Astrocyte of the cerebellum (primary cell): Measurements from ENCODE around the gene SFXN1.
A peak's percentile ranks its signal among the peaks of the same experiment; 100 is the strongest.

ENCODE experiments used
- DNase-seq: peaks from one replicate; pipeline ENCODE4 v3.0.0-alpha.2; 2011; ENCODE audit warnings: low read depth
- H3K4me3 ChIP-seq: 2 replicates; pipeline ENCODE4 v1.5.1; 2011; ENCODE audit warnings: mild to moderate bottlenecking, low read depth, low read length, moderate library complexity
- CTCF ChIP-seq: IDR thresholded peaks from 2 replicates; pipeline ENCODE4 v1.5.1; 2012; ENCODE audit warnings: low read length, low read depth, moderate library complexity, mild to moderate bottlenecking; ENCODE audit errors: missing control alignments
- in situ Hi-C: cut with HindIII; loops from 2 replicates; pipeline ENCODE4 v1.10.0; 2017; ENCODE audit warnings: low sequenced_read_pairs

The SFXN1 gene

GRCh38 chr5:175478008-175478383 is 364 bp upstream of the SFXN1 start:
- TF ChIP-seq CTCF: no peak
- no peak for DNase-seq
- H3K4me3 ChIP-seq: peak overlapping the region; percentile 80
- in situ Hi-C loops: no loop called here

- no peak for DNase-seq
- H3K4me3 ChIP-seq: peak overlapping the region; percentile 80
- no peak for TF ChIP-seq CTCF
- in situ Hi-C loops: no loop called here
These were observed 943 bp downstream of the SFXN1 start for GRCh38 chr5:175479125-175479881.

GRCh38 chr5:175483337-175483736 is 5.0 kb downstream of the SFXN1 start:
- no peak for DNase-seq
- in situ Hi-C loops: no loop called here
- H3K4me3 ChIP-seq: no peak overlapping the region
- TF ChIP-seq CTCF: no peak

GRCh38 chr5:175484322-175484721 is 6.0 kb downstream of the SFXN1 start:
- in situ Hi-C loops: no loop called here
- H3K4me3 ChIP-seq: no peak overlapping the region
- no peak for TF ChIP-seq CTCF
- DNase-seq: no peak

- no peak overlapping the region for H3K4me3 ChIP-seq
- DNase-seq: no peak
- in situ Hi-C loops: no loop called here
- no peak for TF ChIP-seq CTCF
These were observed 6.5 kb downstream of the SFXN1 start for GRCh38 chr5:175484829-175485228.

GRCh38 chr5:175485631-175486030 is 7.3 kb downstream of the SFXN1 start:
- in situ Hi-C loops: no loop called here
- H3K4me3 ChIP-seq: no peak overlapping the region
- TF ChIP-seq CTCF: no peak
- DNase-seq: no peak
